ENCODE results near the gene NTRK3. TPM values are rescaled to one million over a fixed set of nuclear protein-coding genes. Genes with fewer than 3 reads are reported as not detected.

The NTRK3 gene
- total RNA-seq, 1 donor from 2014 or later, result 1.1 TPM

- no peaks in the 10 kb centered on the region for H3K36me3 Mint-ChIP-seq (ENCODE audit: low read depth)
- H3K4me3 Mint-ChIP-seq, result no peak overlapping the region
- H3K4me1 Mint-ChIP-seq, result no peaks in the 10 kb centered on the region
- peaks cover 2% of the 10 kb centered on the region for H3K9me3 Mint-ChIP-seq
- DNase-seq (ENCODE audit: low read depth, low spot score), result no peak
- no peak overlapping the region for H3K27ac Mint-ChIP-seq (ENCODE audit: unreplicated experiment)
- TF ChIP-seq CTCF (conservative IDR thresholded peaks at IDR 0.05), result no peak
- H3K27me3 Mint-ChIP-seq (ENCODE audit: low read depth), result peaks cover 19% of the 10 kb centered on the region
These were observed 122.7 kb downstream of the NTRK3 start for GRCh38 chr15:88133795-88134194.

GRCh38 chr15:88132499-88132898 is 124.0 kb downstream of the NTRK3 start:
- H3K27me3 Mint-ChIP-seq (ENCODE audit: low read depth), result peaks cover 28% of the 10 kb centered on the region
- DNase-seq (ENCODE audit: low read depth, low spot score), result no peak
- no peak overlapping the region for H3K4me3 Mint-ChIP-seq
- peaks cover 2% of the 10 kb centered on the region for H3K9me3 Mint-ChIP-seq
- no peak overlapping the region for H3K27ac Mint-ChIP-seq (ENCODE audit: unreplicated experiment)
- no peaks in the 10 kb centered on the region for H3K36me3 Mint-ChIP-seq (ENCODE audit: low read depth)
- no peak for TF ChIP-seq CTCF (conservative IDR thresholded peaks at IDR 0.05)
- no peaks in the 10 kb centered on the region for H3K4me1 Mint-ChIP-seq

GRCh38 chr15:88131937-88132336 is 124.6 kb downstream of the NTRK3 start:
- no peak for DNase-seq (ENCODE audit: low read depth, low spot score)
- peaks cover 25% of the 10 kb centered on the region for H3K27me3 Mint-ChIP-seq (ENCODE audit: low read depth)
- no peak overlapping the region for H3K27ac Mint-ChIP-seq (ENCODE audit: unreplicated experiment)
- no peaks in the 10 kb centered on the region for H3K9me3 Mint-ChIP-seq
- no peaks in the 10 kb centered on the region for H3K36me3 Mint-ChIP-seq (ENCODE audit: low read depth)
- no peak for TF ChIP-seq CTCF (conservative IDR thresholded peaks at IDR 0.05)
- H3K4me3 Mint-ChIP-seq, result no peak overlapping the region
- no peaks in the 10 kb centered on the region for H3K4me1 Mint-ChIP-seq

GRCh38 chr15:88127432-88127790 is 129.1 kb downstream of the NTRK3 start:
- H3K4me1 Mint-ChIP-seq, result no peaks in the 10 kb centered on the region
- no peak for DNase-seq (ENCODE audit: low read depth, low spot score)
- no peak for TF ChIP-seq CTCF (conservative IDR thresholded peaks at IDR 0.05)
- H3K9me3 Mint-ChIP-seq, result peaks cover 2% of the 10 kb centered on the region
- peaks cover 2% of the 10 kb centered on the region for H3K36me3 Mint-ChIP-seq (ENCODE audit: low read depth)
- no peak overlapping the region for H3K27ac Mint-ChIP-seq (ENCODE audit: unreplicated experiment)
- H3K27me3 Mint-ChIP-seq (ENCODE audit: low read depth), result peaks cover 25% of the 10 kb centered on the region
- H3K4me3 Mint-ChIP-seq, result no peak overlapping the region

- Mint-ChIP-seq H3K4me3 (no peak overlapping the region), H3K27ac (ENCODE audit: unreplicated experiment) (no peak overlapping the region), H3K27me3 (ENCODE audit: low read depth) (peaks cover 28% of the 10 kb centered on the region), H3K9me3 (peaks cover 2% of the 10 kb centered on the region), H3K4me1 (no peaks in the 10 kb centered on the region), H3K36me3 (ENCODE audit: low read depth) (peaks cover 2% of the 10 kb centered on the region)
- no peak for TF ChIP-seq CTCF (conservative IDR thresholded peaks at IDR 0.05)
- DNase-seq (ENCODE audit: low read depth, low spot score), result no peak
These were observed 129.7 kb downstream of the NTRK3 start for GRCh38 chr15:88126695-88127431.
